ENCODE measurements around the gene TFF2.

TFF2 gene

GRCh38 chr21:42375506-42375905 is 24.7 kb upstream of the TFF2 start:
- POLR2A ChIA-PET: no interaction called here
- TF ChIP-seq, protein P1, sequence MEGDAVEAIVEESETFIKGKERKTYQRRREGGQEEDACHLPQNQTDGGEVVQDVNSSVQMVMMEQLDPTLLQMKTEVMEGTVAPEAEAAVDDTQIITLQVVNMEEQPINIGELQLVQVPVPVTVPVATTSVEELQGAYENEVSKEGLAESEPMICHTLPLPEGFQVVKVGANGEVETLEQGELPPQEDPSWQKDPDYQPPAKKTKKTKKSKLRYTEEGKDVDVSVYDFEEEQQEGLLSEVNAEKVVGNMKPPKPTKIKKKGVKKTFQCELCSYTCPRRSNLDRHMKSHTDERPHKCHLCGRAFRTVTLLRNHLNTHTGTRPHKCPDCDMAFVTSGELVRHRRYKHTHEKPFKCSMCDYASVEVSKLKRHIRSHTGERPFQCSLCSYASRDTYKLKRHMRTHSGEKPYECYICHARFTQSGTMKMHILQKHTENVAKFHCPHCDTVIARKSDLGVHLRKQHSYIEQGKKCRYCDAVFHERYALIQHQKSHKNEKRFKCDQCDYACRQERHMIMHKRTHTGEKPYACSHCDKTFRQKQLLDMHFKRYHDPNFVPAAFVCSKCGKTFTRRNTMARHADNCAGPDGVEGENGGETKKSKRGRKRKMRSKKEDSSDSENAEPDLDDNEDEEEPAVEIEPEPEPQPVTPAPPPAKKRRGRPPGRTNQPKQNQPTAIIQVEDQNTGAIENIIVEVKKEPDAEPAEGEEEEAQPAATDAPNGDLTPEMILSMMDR (IDR thresholded peaks at IDR 0.05; ENCODE audit: control extremely low read depth, extremely low read depth, low read depth, missing control alignments): no peak
- CTCF ChIA-PET: interaction anchor here (0.7 to 1.2 kb wide), 2 partner anchors 65 to 230 kb away, joined by 3 to 5 read pairs; no protein-coding TSS in a partner anchor
- no peak for DNase-seq (ENCODE audit: extremely low spot score)

DNA sequence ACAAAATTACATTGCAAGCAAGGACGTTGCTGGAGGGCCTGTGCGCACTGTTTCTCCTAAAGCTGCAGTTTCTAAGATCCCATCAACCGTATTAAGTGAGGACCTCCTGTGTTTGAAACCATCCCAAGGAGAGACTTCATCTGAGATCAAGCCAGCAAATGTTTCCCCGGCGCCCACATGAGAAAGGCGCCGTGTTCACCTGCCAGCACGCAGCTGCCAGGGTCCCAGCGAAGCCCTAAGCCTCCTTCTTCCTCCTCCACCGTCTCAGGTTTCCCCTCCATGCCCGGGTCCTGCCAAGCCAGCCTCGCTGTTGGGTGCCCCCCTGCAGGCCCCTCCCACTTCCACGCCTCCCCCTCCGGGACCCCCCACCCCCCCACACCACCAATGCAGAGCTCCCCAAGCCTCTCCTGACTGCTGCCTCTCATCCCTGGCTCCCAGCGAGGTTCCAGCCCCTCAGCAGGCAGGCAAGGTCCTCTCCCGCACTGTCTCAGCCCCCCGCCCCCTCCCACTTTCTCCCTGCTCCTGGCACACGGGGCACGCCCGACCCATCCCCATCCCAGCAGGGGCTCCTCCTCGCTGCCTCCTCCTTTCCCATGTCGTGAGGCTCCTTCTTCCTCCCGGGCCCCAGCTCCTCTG is 24.2 kb upstream of the TFF2 start:
- CTCF ChIA-PET: interaction anchor here (1.2 to 1.3 kb wide), 2 partner anchors 37 to 64 kb away, joined by 4 to 5 read pairs; no protein-coding TSS in a partner anchor
- TF ChIP-seq, protein P1 (IDR thresholded peaks at IDR 0.05; ENCODE audit: control extremely low read depth, extremely low read depth, low read depth, missing control alignments): no peak
- POLR2A ChIA-PET: no interaction called here
- DNase-seq (ENCODE audit: extremely low spot score): no peak

DNA sequence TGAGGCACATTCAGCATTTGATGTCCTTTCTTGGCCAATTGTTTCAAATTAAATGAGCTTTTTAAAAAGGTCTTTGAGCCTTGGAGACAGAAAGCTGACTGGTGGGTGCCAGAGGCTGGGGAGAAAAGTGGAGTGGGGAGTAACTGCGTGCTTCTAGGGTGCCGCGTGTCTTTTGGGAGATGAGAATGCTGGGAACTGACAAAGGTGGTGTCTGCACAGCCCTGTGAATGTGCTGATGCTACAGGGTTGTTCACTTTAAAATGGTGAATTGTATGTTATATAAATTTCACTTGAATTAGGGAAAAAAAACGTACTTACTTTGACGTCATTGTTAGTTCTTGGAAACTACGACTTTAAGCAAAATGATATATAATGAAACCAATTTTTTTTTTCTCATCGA is 23.7 kb upstream of the TFF2 start:
- TF ChIP-seq, protein P1 (IDR thresholded peaks at IDR 0.05; ENCODE audit: control extremely low read depth, extremely low read depth, low read depth, missing control alignments): no peak
- ChIA-PET POLR2A (no interaction called here), CTCF (interaction anchor here (1.2 to 1.3 kb wide), 2 partner anchors 36 to 64 kb away, joined by 4 to 5 read pairs; no protein-coding TSS in a partner anchor)
- DNase-seq (ENCODE audit: extremely low spot score): no peak

DNA sequence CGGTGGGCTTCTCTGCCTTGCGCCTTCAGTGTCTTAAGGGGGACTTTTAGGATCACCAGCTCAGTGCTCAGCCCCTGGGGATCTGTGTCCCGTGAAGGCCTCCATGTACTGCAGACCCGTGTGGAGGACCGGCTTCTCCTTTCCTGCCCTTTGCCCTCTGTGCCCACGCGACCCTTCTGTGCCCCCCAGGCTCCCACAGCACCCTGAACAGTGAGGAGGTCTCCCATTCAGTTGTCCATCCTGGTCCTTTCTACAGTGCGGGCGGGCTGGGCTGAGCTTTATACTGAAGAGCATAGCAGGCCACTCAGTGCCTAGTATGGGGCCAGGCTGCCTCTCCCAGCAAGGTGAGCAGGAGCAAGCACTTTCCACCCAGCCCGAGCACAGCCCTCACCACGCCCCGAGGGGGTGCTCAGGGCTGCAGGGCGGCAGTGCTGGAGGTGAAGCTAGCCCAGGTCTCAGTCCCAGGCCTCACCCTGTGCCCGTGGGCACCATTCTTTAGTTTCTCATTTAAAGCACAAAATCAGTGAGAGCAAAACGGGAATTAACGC is 23.2 kb upstream of the TFF2 start:
- TF ChIP-seq, protein P1 (IDR thresholded peaks at IDR 0.05; ENCODE audit: control extremely low read depth, extremely low read depth, low read depth, missing control alignments): no peak
- ChIA-PET CTCF (interaction anchor here (1.2 to 1.3 kb wide), 2 partner anchors 13 to 36 kb away, joined by 3 to 4 read pairs; no protein-coding TSS in a partner anchor), POLR2A (no interaction called here)
- DNase-seq (ENCODE audit: extremely low spot score): no peak

GRCh38 chr21:42373196-42373907 is 22.6 kb upstream of the TFF2 start:
- ChIA-PET CTCF (interaction anchor here (1.2 to 1.3 kb wide), 2 partner anchors 12 to 35 kb away, joined by 3 to 4 read pairs; no protein-coding TSS in a partner anchor), POLR2A (no interaction called here)
- TF ChIP-seq, protein P1 (IDR thresholded peaks at IDR 0.05; ENCODE audit: control extremely low read depth, extremely low read depth, low read depth, missing control alignments): no peak
- no peak for DNase-seq (ENCODE audit: extremely low spot score)

DNA sequence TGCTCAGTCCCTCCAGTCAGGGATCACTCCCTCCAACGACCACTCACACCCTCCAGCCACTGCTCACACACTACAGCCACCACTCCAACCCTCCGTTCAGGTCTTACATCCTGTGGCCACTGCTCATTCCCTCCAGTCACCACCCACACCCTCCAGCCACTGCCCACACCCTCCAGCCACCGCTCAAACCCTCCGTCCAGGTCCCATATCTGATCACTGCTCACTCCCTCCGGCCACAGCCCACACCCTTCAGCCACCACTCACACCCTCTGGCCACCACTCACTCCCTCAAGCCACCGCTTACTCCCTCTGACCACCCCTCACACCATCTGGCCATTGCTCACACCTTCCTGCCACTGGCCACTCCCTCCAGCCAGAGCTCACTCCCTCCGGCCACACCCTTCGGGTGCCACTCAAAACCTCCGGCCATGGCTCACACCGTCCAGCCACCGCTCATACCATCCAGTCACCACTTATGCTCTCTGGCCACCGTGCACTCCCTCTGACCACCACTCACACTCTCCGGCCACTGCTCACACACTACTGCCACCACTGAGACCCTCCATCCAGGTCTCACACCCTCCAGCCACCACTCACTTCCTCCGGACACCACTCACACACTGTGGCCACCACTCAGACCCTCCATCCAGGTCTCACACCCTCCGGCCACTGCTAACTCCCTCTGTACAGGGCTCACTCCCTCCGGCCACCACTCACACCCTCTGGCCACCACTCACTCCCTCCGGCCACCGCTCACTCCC is 20.3 kb upstream of the TFF2 start:
- no peak for DNase-seq (ENCODE audit: extremely low spot score)
- TF ChIP-seq, protein P1 (IDR thresholded peaks at IDR 0.05; ENCODE audit: control extremely low read depth, extremely low read depth, low read depth, missing control alignments): no peak
- ChIA-PET CTCF (no interaction called here), POLR2A (no interaction called here)

Data from GM10248 (cell line).